PC-9 (cell line): ENCODE data around the gene GNG7. TPM values are rescaled to one million over a fixed set of nuclear protein-coding genes. Genes with fewer than 3 reads are reported as not detected.
"Not testable (repeated sequence)": the region's sequence is repeated elsewhere in the genome, so short reads cannot be mapped to it uniquely, and the experiment has no call there.

ENCODE experiments used
- BruUV-seq: library from RNA; stranded (reverse); fragments of 400-500 nt; replicated peaks from 2 replicates; lab custom pipeline; 2021; lab: Mats Ljungman, UMichigan
- CTCF ChIA-PET: fragments of 300-600 bp; sonication (Branson Sonifier 250); formaldehyde crosslinking; loops from one replicate; lab custom pipeline; 2022; ENCODE audit warnings: antibody characterized with exemption; lab: Charles Lee
- POLR2A ChIA-PET: fragments of 300-600 bp; sonication (Branson Sonifier 250); formaldehyde crosslinking; loops from one replicate; lab custom pipeline; 2022; ENCODE audit warnings: antibody characterized with exemption; ENCODE audit not compliant: unreplicated experiment; lab: Charles Lee
- DNase-seq, 2 experiments: peaks; one replicate each; pipeline versions ENCODE4 v3.0.0 to v3.0.0-alpha.2; 2015 to 2022; ENCODE audit warnings: mixed read lengths in 1 of 2
- H2AFZ ChIP-seq: fragments of 200-600 bp; sonication (generic); 2 replicates; pipeline ENCODE4 v1.8.1; 2017; ENCODE audit warnings: antibody characterized with exemption
- H3F3A ChIP-seq: fragments of 200-600 bp; sonication (generic); 2 replicates; pipeline ENCODE4 v1.8.1; 2017; ENCODE audit warnings: antibody characterized with exemption, mild to moderate bottlenecking, low read depth; ENCODE audit not compliant: insufficient read depth
- H3K27ac ChIP-seq: fragments of 200-600 bp; sonication (generic); 2 replicates; pipeline ENCODE4 v1.6.1; 2016; ENCODE audit warnings: mixed run types
- H3K27me3 ChIP-seq: fragments of 200-600 bp; sonication (generic); 2 replicates; pipeline ENCODE4 v1.6.1; 2016; ENCODE audit warnings: low read depth, mixed run types; ENCODE audit not compliant: insufficient read depth
- H3K36me3 ChIP-seq: fragments of 200-600 bp; sonication (generic); 2 replicates; pipeline ENCODE4 v1.6.1; 2016; ENCODE audit warnings: low read depth, mixed run types
- H3K4me1 ChIP-seq: fragments of 200-600 bp; sonication (generic); replicated peaks from 2 replicates; pipeline ENCODE4 v1.6.1; 2016; ENCODE audit warnings: mixed run types; ENCODE audit not compliant: insufficient read depth
- H3K4me2 ChIP-seq: fragments of 200-600 bp; sonication (generic); 2 replicates; pipeline ENCODE4 v1.6.1; 2017; ENCODE audit warnings: mixed run types
- H3K4me3 ChIP-seq: fragments of 200-600 bp; sonication (generic); 2 replicates; pipeline ENCODE4 v1.6.1; 2016; ENCODE audit warnings: mixed run types
- H3K79me2 ChIP-seq: fragments of 200-600 bp; sonication (generic); 2 replicates; pipeline ENCODE4 v1.6.1; 2017; ENCODE audit warnings: low read depth, mixed run types
- H3K9me2 ChIP-seq: fragments of 200-600 bp; sonication (generic); 2 replicates; pipeline ENCODE4 v1.8.1; 2017; ENCODE audit warnings: mild to moderate bottlenecking; ENCODE audit not compliant: insufficient read depth
- H3K9me3 ChIP-seq: fragments of 200-600 bp; sonication (generic); 2 replicates; pipeline ENCODE4 v1.8.1; 2016; ENCODE audit warnings: low read depth; ENCODE audit not compliant: insufficient read depth
- H4K20me1 ChIP-seq: fragments of 200-600 bp; sonication (generic); 2 replicates; pipeline ENCODE4 v1.8.1; 2017; ENCODE audit not compliant: insufficient read depth
- EZH2 ChIP-seq: fragments of 200-600 bp; sonication (generic); IDR thresholded peaks from 2 replicates; pipeline ENCODE4 v1.8.0; 2017; ENCODE audit warnings: antibody characterized with exemption, low read depth
- intact Hi-C: fragments of 100-400 bp; cut with micrococcal nuclease; formaldehyde crosslinking; loops from one replicate; pipeline ENCODE4 v1.10.0; 2022; ENCODE audit not compliant: unreplicated experiment
- total RNA-seq: library from RNA; stranded (reverse); gene quantifications from 2 replicates; pipeline ENCODE4 v1.2.3, GENCODE V29; 2021
- TF ChIP-seq, protein P1 (sequence below): fragments of 200-600 bp; sonication (generic); conservative IDR thresholded peaks from 2 replicates; pipeline ENCODE4 v1.6.1; 2017; ENCODE audit warnings: mixed run types, antibody characterized with exemption, mild to moderate bottlenecking, moderate library complexity

Gene GNG7
- total RNA-seq, 1 experiment from 2014 or later = 2.8 TPM

GRCh38 chr19:2523630-2524311 lies 178.7 kb downstream of the GNG7 start:
- H3K27ac ChIP-seq = no peak overlapping the region
- H3K9me2 ChIP-seq = no peaks in the 10 kb centered on the region
- H3K79me2 ChIP-seq = no peaks in the 10 kb centered on the region
- ChIA-PET POLR2A (no interaction called here), CTCF (no interaction called here)
- no peaks in the 10 kb centered on the region for H3K9me3 ChIP-seq
- H4K20me1 ChIP-seq = no peaks in the 10 kb centered on the region
- H3K4me1 ChIP-seq = peaks cover 31% of the 10 kb centered on the region
- no peak for DNase-seq
- TF ChIP-seq, protein P1, sequence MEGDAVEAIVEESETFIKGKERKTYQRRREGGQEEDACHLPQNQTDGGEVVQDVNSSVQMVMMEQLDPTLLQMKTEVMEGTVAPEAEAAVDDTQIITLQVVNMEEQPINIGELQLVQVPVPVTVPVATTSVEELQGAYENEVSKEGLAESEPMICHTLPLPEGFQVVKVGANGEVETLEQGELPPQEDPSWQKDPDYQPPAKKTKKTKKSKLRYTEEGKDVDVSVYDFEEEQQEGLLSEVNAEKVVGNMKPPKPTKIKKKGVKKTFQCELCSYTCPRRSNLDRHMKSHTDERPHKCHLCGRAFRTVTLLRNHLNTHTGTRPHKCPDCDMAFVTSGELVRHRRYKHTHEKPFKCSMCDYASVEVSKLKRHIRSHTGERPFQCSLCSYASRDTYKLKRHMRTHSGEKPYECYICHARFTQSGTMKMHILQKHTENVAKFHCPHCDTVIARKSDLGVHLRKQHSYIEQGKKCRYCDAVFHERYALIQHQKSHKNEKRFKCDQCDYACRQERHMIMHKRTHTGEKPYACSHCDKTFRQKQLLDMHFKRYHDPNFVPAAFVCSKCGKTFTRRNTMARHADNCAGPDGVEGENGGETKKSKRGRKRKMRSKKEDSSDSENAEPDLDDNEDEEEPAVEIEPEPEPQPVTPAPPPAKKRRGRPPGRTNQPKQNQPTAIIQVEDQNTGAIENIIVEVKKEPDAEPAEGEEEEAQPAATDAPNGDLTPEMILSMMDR = no peak
- TF ChIP-seq EZH2 = no peak
- H3K4me2 ChIP-seq = no peak overlapping the region
- intact Hi-C loops = loop anchor here (2.0 kb wide), 1 partner anchor 47 kb away; the partner anchor contains the start of gene GADD45B
- H3F3A ChIP-seq = peaks cover 27% of the 10 kb centered on the region; the same call in 1 of the 2 replicates
- H3K36me3 ChIP-seq = no peaks in the 10 kb centered on the region
- BruUV-seq = no TSS peak
- H3K4me3 ChIP-seq = no peak overlapping the region
- H3K27me3 ChIP-seq = no peaks in the 10 kb centered on the region
- H2AFZ ChIP-seq = no peak overlapping the region

GRCh38 chr19:2519482-2519881 lies 183.0 kb downstream of the GNG7 start:
- Histone ChIP-seq H3K27ac (no peak overlapping the region), H3K79me2 (no peaks in the 10 kb centered on the region), H3K36me3 (no peaks in the 10 kb centered on the region), H3K4me1 (peaks cover 4% of the 10 kb centered on the region), H3K27me3 (no peaks in the 10 kb centered on the region), H3K9me2 (no peaks in the 10 kb centered on the region), H3K4me3 (no peak overlapping the region), H3K9me3 (no peaks in the 10 kb centered on the region), H4K20me1 (no peaks in the 10 kb centered on the region), H3K4me2 (no peak overlapping the region), H2AFZ (no peak overlapping the region), H3F3A (peaks cover 5% of the 10 kb centered on the region; the same call in 1 of the 2 replicates)
- BruUV-seq = no TSS peak
- intact Hi-C loops = no loop called here
- TF ChIP-seq, protein P1 = no peak
- TF ChIP-seq EZH2 = no peak
- DNase-seq = no peak
- POLR2A ChIA-PET = no interaction called here
- CTCF ChIA-PET = no interaction called here

GRCh38 chr19:2518856-2519255 lies 183.6 kb downstream of the GNG7 start:
- intact Hi-C loops, H3K4me3 ChIP-seq, H4K20me1 ChIP-seq, H3K9me2 ChIP-seq, H3K4me1 ChIP-seq, H2AFZ ChIP-seq, H3K79me2 ChIP-seq, H3K9me3 ChIP-seq, BruUV-seq, H3K27me3 ChIP-seq, H3K27ac ChIP-seq, H3K36me3 ChIP-seq, DNase-seq, H3K4me2 ChIP-seq, POLR2A ChIA-PET, CTCF ChIA-PET, H3F3A ChIP-seq: not testable (repeated sequence)
